Germinal center (tissue), 1 donor: ENCODE measurements around the gene CAGE1.

Experiments
- DNase-seq: peaks from one replicate; pipeline ENCODE4 v3.0.0; 2012; ENCODE audit warnings: mixed read lengths, low spot score

The CAGE1 gene

DNA sequence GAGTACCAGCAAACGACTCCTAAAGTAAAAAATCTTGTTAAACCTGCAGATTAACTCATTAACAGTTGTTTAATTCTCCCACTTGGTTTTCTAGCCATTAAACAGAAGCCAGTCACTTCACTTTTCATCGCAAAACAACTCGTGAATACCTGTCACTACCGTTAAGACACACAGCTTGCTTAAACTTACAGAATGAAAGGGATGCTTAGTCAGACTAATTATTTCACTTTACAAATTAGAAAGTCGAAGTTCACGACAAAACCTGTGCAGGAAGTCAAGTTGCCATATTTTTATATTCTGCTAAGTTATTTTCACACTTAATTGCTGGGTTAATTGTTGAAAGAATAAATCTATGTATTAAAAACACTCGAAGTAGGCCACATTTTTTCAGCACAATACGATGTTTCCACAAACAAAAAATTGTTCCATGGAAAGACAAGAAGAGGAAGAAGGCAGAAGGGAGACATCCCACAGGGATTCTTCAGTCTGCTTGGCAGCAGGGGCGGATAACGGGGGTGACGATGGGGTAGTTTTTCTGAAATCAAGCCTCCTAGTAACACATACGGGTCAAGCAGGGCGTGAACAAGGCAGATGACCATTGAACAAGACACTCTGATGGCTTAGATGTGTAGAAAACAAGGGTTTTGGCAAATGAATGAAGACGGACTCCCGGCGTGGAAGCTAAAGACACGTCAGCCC lies 77.5 kb downstream of the CAGE1 start:
- no peak for DNase-seq

DNA sequence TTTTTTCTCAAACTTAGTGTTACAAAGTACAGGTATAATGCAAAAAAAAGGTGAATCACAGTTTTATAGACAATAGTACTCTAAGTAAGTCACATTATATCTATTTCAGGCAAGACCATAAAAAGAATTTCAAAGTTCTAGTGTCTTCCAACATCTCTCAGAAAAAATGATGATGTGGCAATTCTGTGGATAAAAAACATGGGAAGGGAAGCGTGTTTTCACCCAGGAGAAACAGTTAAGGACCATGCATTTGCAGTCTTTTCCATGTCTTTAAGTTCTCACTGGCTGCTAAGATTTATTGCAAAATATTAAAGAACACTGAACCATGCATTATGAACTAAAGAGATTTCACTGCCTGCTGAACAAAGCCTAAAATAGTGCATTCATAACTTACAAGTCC lies 78.4 kb downstream of the CAGE1 start:
- DNase-seq: no peak

DNA sequence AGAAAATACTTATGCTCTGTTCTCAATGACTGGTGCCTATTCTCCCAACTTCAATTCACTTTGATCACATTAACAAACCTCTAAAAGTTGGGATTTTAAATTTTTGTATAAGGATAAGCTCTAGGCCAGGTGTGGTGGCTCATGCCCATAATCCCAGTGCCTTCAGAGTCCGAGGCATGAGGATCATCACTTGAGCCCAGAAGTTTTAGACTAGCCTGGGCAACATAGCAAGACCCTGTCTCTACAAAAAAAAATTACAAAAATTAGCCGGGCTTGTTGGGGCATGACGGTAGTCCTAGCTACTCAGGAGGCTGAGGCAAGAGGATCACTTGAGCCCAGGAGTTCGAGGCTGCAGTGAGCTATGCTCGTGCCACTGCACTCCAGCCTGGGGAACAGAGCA lies 80.5 kb downstream of the CAGE1 start:
- no peak for DNase-seq

DNA sequence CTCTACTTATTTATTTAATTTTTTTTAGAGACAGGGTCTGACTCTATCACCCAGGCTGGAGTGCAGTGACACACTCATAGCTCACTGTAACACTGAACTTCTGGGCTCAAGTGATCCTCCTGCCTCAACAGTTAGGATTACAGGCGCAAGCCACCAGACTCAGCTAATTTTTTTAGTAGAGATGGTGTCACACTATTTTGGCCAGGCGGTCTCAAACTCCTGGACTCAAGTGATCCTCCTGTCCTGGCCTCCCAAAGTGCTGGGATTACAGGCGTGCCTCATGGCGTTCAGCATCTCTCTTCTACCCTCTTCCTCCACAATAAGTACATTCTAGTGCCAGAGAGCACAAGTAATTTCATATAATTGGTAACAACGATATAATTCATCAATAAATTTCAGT lies 82.0 kb downstream of the CAGE1 start:
- DNase-seq: no peak

DNA sequence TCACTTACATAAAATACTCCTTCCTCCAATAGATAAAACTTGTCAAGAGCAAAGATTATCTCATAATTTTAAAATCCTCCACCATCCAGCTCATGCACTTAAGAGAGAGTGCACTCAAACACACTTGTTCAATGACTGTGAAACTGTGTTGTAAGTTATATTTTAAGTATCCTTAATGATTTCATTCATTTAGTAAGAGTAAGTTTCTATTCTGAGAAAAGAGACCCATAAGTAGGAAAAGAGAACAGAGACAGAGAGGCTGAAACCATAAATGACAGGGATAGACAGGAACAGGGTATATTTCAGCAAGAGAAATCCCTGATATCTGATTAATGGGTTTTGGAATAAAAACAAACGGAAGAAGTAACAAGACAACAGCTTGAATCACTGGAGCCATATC lies 84.7 kb downstream of the CAGE1 start:
- no peak for DNase-seq

DNA sequence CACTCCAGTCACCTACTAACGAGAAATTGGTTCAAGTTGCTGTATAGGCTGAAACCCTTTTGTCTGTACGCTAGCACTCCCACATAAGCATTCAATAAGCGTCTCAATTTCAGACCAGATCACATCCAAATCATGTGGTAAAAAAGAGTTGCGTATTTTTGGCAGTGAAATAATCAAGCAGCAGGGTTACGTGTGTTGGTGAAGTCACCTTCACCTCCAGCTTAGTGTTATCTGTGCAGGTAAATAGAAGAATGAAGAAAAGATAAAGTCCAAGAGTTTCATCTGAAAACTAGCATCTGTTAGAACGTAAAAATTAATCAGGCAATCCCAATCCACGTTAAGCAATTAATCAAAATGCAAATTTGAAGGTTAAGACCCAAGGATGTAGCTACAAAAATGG lies 87.8 kb downstream of the CAGE1 start:
- DNase-seq: no peak

DNA sequence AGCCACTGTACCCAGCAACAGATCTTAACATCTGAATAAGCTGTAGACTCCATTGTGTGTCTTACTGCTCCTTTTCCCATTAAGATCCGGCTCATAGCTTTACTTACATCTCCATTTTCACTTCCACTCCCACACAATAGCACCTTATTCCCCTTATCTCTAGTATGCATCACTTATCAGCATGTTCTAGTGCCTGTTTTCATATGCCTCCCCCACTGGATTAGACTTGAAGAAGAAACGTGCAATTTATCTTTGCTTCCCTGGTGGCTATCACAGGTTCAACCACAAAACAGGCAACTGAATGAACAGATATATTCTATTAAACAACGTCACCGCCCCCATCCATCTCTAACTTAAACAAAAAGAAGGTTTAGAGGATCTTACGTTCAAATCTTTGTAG lies 88.6 kb downstream of the CAGE1 start:
- DNase-seq: no peak

DNA sequence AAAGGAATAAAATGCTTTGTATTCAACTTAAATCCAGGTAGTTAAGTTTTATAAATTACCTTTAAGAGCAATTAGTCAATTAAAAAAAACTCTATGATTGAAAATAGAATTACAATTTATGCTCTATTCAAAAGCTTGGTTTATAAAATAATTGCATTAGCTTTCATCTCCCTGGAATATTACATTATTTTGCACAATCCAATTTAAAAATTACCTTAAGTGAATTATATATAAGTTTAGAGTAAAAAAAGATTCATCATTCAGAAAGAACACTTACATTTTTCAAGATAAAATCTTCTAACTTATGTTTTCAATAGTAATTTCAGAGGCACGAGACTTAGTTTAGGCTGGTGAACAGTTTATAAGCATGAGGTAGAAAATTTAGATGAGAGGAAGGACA lies 91.4 kb downstream of the CAGE1 start:
- DNase-seq: no peak

DNA sequence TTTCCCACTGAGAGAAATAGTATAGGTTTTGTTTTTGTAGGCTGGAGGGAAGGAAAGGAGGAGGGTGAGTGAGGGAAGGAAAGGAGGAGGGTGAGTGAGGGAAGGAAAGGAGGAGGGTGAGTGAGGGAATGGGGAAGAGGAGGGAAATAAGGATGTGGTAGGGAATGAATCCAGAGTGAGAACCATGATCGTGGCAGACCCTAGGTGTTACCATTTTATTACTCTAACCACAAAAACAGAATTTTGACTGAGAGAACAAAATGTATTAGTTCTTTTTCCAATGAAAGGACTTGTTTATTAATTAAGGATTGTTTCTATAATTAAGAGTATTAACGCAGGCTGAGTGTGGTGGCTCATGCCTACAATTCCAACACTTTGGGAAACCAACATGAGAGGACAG lies 92.9 kb downstream of the CAGE1 start:
- DNase-seq: no peak

DNA sequence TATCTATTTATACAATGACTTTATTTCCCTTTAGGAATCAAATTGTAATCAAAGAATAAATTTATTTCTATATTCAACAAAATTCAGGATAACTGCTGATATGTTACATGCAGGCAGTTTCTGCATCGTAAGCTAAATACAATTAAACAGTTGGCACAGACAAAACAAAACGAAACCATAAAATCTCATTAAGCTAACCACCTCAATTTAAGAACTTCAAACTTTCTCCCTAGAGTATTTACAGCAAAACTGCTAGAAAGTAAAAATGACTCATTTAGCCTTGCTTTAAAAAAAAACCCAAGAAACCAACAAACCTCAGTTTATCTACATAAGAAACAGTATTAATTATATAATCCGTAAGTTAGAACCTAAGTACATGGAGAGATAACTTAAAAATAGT lies 93.6 kb downstream of the CAGE1 start:
- no peak for DNase-seq

DNA sequence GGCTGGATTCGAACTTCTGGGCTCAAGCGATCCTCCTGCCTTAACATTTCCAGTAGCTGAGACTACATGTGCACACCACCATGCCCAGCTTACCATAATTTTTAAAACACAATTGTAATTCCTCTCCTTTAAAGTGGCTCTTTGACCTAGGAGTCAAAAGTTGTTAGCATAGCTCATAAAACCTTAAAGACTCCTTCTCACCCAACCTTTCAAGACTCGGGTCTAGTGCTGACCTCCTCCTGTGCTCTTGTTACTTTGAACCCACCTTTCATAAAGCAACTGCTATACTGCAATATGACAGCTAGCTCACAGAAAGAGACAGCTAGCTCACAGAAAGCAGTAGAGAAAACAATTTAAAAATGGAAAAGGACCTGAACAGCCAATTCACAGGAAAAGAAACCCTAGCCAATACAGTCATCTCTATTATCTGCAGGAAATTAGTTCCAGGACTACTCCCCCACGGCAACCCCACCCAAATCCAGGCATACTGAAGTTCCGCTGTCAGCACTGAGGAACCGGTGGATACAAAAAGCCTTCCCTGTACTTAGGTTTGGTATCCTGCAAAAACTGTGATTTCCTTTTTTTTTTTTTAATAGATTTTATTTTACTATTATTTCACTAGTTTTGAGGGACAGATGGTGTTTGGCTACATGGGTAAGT lies 96.8 kb downstream of the CAGE1 start:
- DNase-seq: no peak

DNA sequence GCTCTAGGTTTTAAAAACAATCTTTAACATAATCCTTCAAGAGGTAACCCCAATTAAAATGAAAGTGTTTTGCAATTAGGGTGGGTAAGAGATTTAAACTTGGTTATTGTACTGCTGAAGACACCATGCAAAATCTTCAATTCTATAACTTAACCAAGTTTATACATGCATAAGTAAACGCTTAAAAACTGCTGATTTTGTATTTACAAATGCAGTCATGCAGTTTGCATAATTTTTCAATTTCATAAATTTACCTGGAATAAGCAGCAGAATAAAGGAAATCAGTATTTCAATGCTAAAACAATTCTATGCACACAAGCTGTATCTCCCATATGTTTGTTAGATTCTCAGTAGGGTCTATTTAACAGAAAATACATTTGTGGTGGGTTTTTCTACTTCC lies 99.5 kb downstream of the CAGE1 start:
- no peak for DNase-seq

DNA sequence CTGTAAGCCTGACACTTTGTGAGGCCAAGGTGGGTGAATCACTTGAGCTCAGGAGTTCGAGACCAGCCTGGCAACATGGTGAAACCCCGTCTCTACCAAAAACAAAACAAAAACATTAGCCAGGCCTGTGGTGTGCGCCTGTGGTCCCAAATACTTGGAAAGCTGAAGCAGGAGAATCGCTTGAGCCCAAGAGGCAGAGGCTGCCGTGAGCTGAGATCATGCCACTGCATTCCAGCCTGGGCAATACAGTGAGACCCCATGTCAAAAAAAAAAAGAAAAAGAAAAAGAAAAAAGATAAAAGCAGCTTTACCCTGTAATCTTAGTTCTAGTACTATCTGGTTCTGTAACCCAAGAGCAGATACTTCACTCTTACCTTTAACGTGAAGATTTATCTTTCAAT lies 104.1 kb downstream of the CAGE1 start:
- DNase-seq: no peak

DNA sequence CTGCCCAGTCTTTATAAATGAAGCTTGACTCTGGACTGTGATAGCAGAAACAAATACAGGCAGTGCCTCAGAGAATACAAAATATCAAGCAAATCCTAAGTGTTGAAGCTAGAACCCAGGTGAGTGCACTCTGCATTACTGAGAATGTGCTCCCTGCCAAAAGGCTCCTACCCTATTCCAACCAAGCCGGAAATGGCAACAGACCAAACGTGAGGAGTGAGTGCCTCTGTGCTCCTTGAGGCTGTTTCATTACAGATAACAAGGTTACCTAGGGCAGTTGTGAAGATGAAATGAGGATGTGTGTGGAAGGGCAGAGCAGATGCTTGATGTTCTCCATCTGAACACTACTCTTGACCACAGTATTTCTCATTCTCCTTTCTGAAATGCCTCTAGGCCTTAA lies 105.9 kb downstream of the CAGE1 start:
- DNase-seq: no peak

DNA sequence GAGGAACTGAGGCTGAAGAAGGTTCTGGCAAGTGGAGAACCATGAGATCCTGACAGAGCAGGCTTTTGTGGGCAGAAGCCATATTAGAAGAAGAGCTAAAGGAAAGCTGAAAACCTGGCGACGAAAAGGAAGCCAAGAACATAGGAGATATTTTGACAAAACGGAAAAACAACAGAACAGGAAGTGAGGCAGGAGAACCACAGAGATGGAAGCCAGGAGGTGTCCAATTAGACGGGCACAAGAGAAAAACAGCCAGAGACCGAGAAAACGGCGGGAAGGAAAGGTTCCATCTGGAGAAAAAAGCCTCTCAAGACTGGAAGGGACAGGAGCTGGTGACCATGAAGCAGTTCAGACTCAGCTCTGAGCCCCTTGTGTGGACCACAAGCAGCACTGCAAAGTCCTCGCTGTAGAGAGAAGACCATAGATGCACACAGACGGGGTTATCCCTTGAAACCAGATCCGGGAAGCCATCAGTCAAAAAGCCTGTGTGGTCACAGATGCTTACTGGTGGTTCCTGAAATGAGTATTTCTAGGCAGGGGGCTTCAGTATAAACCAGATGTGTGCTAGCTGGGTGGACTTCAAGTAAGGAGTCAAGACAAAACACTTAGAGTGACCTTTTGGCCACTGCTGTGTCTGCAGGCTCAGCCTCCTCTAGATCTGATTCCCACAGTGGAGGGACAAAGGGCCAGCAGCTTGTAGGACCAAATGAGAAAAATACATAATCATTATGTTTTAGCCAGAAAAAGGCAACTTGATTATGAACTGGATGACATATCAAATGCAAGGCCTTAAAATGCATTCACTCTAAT lies 107.2 kb downstream of the CAGE1 start:
- no peak for DNase-seq
